ENCODE measurements around the gene CATSPERD.
"Not testable (repeated sequence)": the region's sequence is repeated elsewhere in the genome, so short reads cannot be mapped to it uniquely, and the experiment has no call there.

The CATSPERD gene

GRCh38 chr19:5698635-5699422 lies 21.6 kb upstream of the CATSPERD start:
- no peak for DNase-seq

DNA sequence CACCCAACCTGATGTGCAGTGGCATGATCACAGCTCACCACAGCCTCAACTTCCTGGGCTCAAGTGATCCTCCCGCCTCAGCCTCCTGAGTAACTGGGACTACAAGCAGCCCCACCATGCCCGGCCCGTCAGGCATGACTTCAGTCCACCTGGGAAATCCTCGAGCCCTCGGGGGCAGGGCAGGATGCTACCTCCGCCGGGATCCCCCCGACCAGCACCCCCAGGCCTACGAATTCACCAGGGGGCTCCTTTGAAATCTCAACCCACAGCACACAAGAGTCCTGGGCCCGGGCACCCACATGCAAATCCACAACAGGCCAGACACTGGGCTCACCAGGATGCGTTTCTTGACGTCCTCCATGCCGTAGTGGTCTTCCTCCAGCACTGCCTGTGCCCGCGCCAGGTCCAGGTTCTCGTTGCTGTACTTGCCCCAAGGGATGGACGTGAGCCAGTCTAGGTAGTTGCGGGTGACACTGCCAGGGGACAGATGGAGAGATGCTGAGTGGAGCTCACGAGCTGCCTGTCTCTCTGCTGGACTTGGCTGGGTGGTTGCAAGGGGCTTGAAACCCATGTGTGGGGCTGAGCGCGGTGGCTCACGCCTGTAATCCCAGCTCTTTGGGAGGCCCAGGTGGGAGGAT lies 19.9 kb upstream of the CATSPERD start:
- DNase-seq, result no peak

- DNase-seq, result not testable (repeated sequence)
These were observed 18.4 kb upstream of the CATSPERD start for GRCh38 chr19:5702053-5702410.

GRCh38 chr19:5703819-5704818 lies 16.3 kb upstream of the CATSPERD start:
- DNase-seq, result no peak

GRCh38 chr19:5705552-5705951 lies 14.9 kb upstream of the CATSPERD start:
- no peak for DNase-seq

GRCh38 chr19:5706876-5707573 lies 13.4 kb upstream of the CATSPERD start:
- DNase-seq, result no peak

DNA sequence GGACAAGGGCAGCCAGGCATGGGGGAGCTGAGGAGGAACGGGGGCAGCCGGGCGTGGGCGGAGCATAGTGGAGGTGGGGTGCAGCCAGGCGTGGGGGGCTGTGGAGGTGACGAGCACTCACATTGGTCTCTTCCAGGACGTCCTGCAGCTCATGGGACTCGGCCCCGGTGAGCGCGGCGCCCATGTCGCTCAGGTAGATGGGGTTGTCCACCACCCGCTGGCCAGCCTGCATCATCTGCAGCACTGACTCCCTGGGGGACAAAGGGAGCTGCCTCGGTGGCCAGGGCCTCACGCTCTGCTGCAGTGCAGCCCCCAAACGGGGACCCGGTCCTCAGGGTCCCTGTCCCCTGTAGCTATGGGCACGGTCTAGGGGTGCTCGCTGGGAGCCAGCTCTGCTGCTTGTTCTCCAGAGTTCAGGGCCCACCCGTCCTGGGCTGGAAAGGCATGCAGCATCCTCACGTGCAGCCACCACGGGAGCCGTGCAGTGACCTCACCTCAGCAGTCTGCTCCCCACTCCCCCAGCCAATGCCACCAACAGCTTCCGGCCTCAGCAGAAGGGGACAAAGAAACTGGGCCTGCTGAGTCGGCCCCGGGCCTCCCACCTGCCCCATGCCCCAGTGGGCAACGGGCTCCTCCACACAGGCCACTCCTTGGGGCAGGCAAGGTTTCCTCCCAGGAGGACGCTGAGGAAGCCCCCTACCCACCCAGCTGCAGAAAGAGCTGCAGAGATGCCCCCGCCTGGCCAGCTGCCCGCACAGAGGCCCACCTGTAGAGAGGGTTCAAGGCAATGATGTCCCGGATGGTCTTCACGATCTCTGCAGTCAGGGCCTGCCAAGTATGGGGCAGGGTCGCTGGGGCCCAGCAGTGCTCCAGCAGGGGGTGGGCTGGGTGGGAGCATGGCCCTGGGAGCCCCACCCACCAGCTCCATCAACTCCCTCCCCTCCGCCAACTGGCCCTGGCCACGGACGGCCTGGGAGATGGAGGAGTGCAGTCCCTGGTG lies 12.6 kb upstream of the CATSPERD start:
- DNase-seq, result no peak

DNA sequence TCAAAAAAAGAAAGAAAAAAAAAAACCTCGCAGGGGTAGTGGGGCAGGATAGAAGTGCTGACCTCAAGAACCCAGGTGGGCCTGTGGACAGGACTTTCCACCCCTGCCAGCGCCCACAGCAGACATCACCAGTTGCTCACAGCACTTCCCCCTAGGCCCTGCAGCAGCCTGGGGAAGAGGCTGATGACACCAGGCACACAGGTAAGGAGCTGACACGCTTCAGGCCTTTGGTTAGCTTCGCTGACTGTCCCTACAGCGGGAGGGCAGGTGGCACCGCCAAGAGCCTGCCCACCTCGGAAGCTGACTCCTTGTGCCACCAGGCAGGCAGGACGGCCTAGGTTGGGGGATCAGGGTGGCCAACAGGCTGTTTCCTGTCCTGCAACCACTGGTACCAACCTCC lies 9.4 kb upstream of the CATSPERD start:
- DNase-seq, result no peak

DNA sequence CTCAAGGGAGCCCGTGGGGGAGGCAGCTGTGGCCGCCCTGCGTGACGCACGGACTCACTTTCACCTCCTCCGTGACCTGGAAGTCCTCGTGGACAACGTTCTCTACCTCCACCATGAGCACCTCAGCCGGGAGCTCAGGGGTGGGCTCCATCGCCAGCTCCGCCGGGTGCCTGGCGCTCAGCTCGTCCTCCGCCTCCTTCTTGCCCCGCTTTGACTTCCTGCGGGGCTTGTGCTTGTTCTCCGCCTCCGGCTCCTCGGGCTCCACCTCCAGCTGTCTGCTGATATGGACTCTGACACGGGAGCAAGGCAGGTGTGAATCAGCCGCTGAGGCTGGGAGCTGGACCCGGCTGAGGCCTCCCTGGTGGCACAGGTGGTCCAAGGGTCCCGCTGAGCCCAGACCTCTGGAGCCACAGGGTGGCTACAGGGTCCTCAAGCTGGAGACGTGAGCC lies 8.7 kb upstream of the CATSPERD start:
- DNase-seq, result no peak

DNA sequence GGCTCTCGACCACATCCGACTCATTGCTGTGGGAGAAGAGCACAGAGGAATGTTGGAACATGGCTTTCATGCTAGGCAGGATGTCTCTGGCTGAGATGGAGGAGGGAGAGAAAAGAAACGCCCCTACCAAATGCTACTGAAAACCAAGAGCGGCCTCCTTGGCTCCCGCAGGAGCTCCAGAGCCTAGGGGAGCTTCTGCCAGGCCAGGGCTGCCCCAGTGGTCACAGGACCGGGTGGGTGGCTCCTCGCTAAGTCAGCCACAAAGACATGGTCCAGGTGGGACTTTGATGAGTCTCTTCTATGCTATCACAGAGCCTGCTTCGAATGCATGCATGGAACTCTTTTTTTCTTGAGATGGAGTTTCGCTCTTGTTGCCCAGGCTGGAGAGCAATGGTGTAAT lies 7.2 kb upstream of the CATSPERD start:
- no peak for DNase-seq

GRCh38 chr19:5714816-5715215 lies 5.6 kb upstream of the CATSPERD start:
- DNase-seq, result no peak

- DNase-seq, result no peak
These were observed 3.1 kb upstream of the CATSPERD start for GRCh38 chr19:5717215-5717935.

DNA sequence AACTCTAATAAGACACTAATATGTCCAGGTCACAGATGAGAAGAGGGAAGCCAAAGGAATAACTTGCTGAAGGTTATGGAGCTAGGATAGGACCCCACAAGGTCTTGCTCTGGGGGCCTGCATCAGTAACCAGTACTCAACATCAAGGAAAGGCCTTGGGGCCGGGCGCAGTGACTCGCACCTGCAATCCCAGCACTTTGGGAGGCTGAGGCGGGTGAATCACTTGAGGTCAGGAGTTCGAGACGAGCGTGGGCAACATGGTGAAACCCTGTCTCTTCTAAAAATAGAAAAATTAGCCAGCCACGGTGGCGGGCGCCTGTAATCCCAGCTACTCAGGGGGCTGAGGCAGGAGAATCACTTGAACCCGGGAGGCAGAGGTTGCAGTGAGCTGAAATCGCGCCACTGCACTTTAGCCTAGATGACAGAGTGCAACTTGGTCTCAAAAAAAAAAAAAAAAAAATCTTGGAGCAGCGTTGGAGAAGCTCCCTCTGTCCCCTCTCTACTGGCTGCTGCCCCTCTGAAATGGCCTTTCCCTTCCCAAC lies 2.3 kb upstream of the CATSPERD start:
- DNase-seq, result no peak

DNA sequence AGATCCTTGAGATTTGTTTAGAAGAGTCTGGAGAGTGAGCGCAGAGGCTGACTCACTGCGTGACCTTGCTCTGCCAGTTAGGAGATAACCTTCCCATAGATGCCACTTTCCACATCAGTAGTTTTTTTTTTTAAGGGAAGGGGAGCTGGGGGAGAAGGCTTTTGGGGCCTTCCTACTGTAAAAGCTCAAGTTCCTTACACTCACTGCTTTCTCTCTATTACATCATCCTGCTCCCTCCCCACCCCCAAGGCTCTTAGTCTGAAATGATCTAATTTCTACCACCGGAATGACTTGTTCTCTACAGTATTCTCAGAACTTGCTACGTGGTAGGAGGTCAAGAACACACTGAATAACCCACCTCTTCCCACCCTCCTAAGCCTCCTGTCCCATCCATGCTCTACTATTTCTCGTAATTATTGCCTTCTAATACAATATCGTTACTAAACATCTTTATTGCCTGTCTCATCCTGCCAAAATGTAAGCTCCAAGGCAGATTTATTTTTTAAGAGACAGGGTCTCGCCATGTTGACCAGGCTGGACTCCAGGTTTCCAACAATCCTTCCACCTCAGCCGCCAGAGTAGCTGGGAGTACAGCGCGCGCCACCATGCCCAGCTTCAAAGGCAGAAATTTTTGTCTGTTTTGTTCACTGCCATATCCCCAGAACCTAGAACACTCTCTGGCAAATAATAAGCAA lies 1.7 kb upstream of the CATSPERD start:
- peak; percentile 8 for DNase-seq

DNA sequence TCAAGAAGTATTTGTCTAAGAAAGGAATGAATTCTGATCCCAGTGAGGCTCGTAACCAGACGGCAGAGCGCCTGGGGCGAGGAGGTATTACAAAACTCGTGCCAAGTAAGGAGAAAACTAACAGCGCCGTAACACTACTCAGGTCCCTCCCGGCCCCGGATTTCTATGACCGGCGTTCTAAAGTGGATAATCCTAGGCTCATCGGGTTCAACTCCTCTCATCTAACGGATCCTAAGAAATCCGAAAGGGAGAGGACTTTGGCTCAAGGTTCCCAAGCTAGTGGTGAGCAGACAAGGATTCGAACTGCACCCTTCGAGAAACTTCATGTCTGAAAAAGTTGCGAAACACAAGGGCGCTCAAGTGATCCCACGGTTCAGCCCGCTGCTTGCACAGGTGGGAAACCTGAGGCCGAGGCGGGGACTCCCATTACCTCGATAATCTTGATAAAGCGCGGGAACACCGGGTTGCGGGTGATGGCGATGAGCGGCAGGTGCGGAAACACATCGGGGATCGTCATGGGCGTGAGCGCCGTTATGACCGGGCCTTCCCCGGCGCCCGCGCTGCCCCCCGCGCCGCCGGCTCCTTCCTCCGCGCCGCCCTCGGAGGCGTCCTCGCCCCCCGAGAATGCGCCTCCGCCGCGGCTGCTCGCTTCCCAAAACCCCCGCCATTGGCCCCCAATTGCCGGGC lies 1.0 kb upstream of the CATSPERD start:
- DNase-seq, result peak; percentile 7

GRCh38 chr19:5727453-5728050 lies 7.1 kb downstream of the CATSPERD start:
- DNase-seq, result no peak

GRCh38 chr19:5733172-5733571 lies 12.7 kb downstream of the CATSPERD start:
- not testable (repeated sequence) for DNase-seq

GRCh38 chr19:5738423-5738822 lies 18.0 kb downstream of the CATSPERD start:
- DNase-seq, result no peak

- no peak for DNase-seq
These were observed 21.6 kb downstream of the CATSPERD start for GRCh38 chr19:5742051-5742450.
